ENCODE measurements around the gene PRKCE.

GRCh38 chr2:45953376-45954027 is 302.0 kb downstream of the PRKCE start:
- TF ChIP-seq CTCF (IDR thresholded peaks at IDR 0.05; ENCODE audit: control extremely low read depth in 1 of 3, insufficient read depth in 1 of 3, low read depth in 1 of 3, low read length in 3 of 3), result no peak
- TF ChIP-seq TEAD4 (IDR thresholded peaks at IDR 0.05; ENCODE audit: low read depth, low read length), result no peak
- TF ChIP-seq SP2 (IDR thresholded peaks at IDR 0.05; ENCODE audit: low read length), result no peak
- no peak for TF ChIP-seq SRF (IDR thresholded peaks at IDR 0.05; ENCODE audit: low read depth, low read length)
- no peak for TF ChIP-seq PHF8 (conservative IDR thresholded peaks at IDR 0.05; ENCODE audit: low read depth, low read length)
- TF ChIP-seq CBX8 (IDR thresholded peaks at IDR 0.05; ENCODE audit: borderline replicate concordance, low read depth, low read length), result no peak
- TF ChIP-seq TAF1 (IDR thresholded peaks at IDR 0.05; ENCODE audit: low read depth, low read length), result no peak
- TF ChIP-seq EZH2 (IDR thresholded peaks at IDR 0.05; ENCODE audit: low read depth, low read length, severe bottlenecking), result no peak
- TF ChIP-seq CHD2 (IDR thresholded peaks at IDR 0.05; ENCODE audit: low read length), result no peak
- no peak for TF ChIP-seq POLR2A (IDR thresholded peaks at IDR 0.05; ENCODE audit: control extremely low read depth in 1 of 2, low read depth in 2 of 2, low read length in 2 of 2)
- no peak for TF ChIP-seq ATF3 (IDR thresholded peaks at IDR 0.05; ENCODE audit: insufficient read depth, low read depth, low read length)
